DMS53 treated with DMSO at 0.1 percent for 48 hours (cell line): ENCODE measurements around the gene MIGA1.
"Not testable (repeated sequence)": the region's sequence is repeated elsewhere in the genome, so short reads cannot be mapped to it uniquely, and the experiment has no call there.

Source experiments
- DNase-seq: peaks from one replicate; lab custom pipeline; 2025; ENCODE audit not compliant: unreplicated experiment; lab: John Stamatoyannopoulos, UW

Gene MIGA1

GRCh38 chr1:77906019-77906545 lies 126.6 kb downstream of the MIGA1 start:
- DNase-seq, result no peak

GRCh38 chr1:77906624-77907023 lies 127.2 kb downstream of the MIGA1 start:
- no peak for DNase-seq

GRCh38 chr1:77910116-77910515 lies 130.7 kb downstream of the MIGA1 start:
- no peak for DNase-seq

- DNase-seq, result not testable (repeated sequence)
Observed at GRCh38 chr1:77918918-77919317, 139.5 kb downstream of the MIGA1 start.

DNA sequence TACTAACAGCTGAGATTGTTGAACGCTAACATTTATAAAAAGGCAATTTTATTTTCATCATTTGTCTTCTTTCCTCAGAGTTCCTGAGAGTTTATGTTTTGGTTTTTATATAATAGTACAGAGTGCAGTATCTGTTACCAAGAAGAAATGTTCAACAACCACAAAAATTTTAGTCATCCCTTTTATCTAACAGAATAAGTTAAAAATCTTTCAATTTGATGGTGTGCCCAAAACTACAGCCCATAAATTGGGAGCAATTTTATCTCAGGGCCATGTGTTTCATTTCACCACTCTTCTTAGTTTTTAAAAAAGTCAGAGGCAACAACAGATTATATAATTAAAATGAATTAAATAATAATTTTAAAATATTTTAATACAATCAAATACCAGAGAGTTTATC lies 146.1 kb downstream of the MIGA1 start:
- no peak for DNase-seq

GRCh38 chr1:77925956-77926355 lies 146.5 kb downstream of the MIGA1 start:
- DNase-seq, result no peak

DNA sequence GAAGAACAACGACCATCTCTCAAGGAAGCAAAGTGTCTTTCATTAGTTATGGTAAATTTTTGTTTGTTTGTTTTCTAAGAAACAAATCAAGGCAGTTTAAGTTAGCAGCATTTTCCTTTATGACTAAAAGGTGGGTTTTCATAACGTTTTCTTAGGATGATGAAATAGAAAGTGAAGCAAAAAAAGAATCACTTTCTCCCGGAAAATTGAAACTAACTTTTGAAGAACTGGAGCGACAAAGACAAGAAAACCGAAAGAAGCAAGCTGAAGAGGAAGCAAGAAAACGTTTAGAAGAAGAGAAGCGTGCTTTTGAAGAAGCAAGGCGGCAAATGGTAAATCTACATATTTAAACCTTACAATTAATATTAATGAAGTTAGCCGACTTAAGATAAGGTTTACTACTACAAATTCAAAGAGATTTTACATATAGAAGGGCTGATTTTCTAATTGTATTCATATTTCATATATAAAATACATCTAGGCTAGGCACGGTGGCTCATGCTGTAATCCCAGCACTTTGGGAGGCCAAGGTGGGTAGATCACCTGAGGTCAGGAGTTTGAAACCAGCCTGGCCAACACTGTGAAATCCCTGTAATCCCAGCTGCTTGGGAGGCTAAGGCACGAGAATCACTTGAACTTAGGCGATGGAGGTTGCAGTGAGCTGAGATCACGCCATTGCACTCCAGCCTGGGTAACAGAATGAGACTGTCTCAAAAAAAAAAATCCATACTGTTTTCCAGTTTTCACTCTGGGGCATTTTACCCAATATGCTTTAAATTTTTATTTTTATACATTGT lies 147.3 kb downstream of the MIGA1 start:
- DNase-seq, result no peak

GRCh38 chr1:77927414-77927813 lies 148.0 kb downstream of the MIGA1 start:
- no peak for DNase-seq
